BE2C (cell line): ENCODE measurements around the gene ETV1.

Source experiments
- DNase-seq: peaks from one replicate; pipeline ENCODE4 v3.0.0-alpha.2; 2020
- H3K27me3 ChIP-seq: fragments of 250-450 bp; sonication (Bioruptor Pico); 2 replicates; pipeline ENCODE4 v1.5.1; 2020; ENCODE audit warnings: mild to moderate bottlenecking
- H3K36me3 ChIP-seq: fragments of 250-450 bp; sonication (Bioruptor Pico); 2 replicates; pipeline ENCODE4 v1.5.1; 2020; ENCODE audit warnings: mild to moderate bottlenecking
- H3K4me1 ChIP-seq: fragments of 250-450 bp; sonication (Bioruptor Pico); 2 replicates; pipeline ENCODE4 v1.5.1; 2020
- H3K4me3 ChIP-seq: 2 replicates; pipeline ENCODE4 v1.5.1; 2011; ENCODE audit warnings: low read depth, low read length
- H3K9me3 ChIP-seq: fragments of 250-450 bp; sonication (Bioruptor Pico); 2 replicates; pipeline ENCODE4 v1.5.1; 2020
- CTCF ChIP-seq: IDR thresholded peaks from 2 replicates; pipeline ENCODE4 v1.5.1; 2012; ENCODE audit warnings: mild to moderate bottlenecking, low read depth, low read length

ETV1 gene

GRCh38 chr7:13871008-13871407, 118.5 kb downstream of the ETV1 start:
- H3K4me3 ChIP-seq = no peak overlapping the region
- no peak for DNase-seq
- TF ChIP-seq CTCF = no peak
- H3K27me3 ChIP-seq = no peaks in the 10 kb centered on the region
- H3K9me3 ChIP-seq = no peaks in the 10 kb centered on the region
- no peaks in the 10 kb centered on the region for H3K36me3 ChIP-seq
- no peaks in the 10 kb centered on the region for H3K4me1 ChIP-seq

GRCh38 chr7:13860734-13861133, 128.7 kb downstream of the ETV1 start:
- no peaks in the 10 kb centered on the region for H3K4me1 ChIP-seq
- no peak for TF ChIP-seq CTCF
- H3K9me3 ChIP-seq = no peaks in the 10 kb centered on the region
- H3K27me3 ChIP-seq = no peaks in the 10 kb centered on the region
- H3K4me3 ChIP-seq = no peak overlapping the region
- no peaks in the 10 kb centered on the region for H3K36me3 ChIP-seq
- no peak for DNase-seq

GRCh38 chr7:13856012-13856411, 133.5 kb downstream of the ETV1 start:
- H3K4me1 ChIP-seq = peaks cover 11% of the 10 kb centered on the region
- DNase-seq = no peak
- H3K9me3 ChIP-seq = no peaks in the 10 kb centered on the region
- H3K27me3 ChIP-seq = no peaks in the 10 kb centered on the region
- H3K36me3 ChIP-seq = no peaks in the 10 kb centered on the region
- H3K4me3 ChIP-seq = no peak overlapping the region
- no peak for TF ChIP-seq CTCF

- H3K4me1 ChIP-seq = peaks cover 28% of the 10 kb centered on the region
- TF ChIP-seq CTCF = no peak
- H3K27me3 ChIP-seq = no peaks in the 10 kb centered on the region
- DNase-seq = no peak
- no peaks in the 10 kb centered on the region for H3K36me3 ChIP-seq
- no peaks in the 10 kb centered on the region for H3K9me3 ChIP-seq
- no peak overlapping the region for H3K4me3 ChIP-seq
Measured at GRCh38 chr7:13852281-13852968, 137.0 kb downstream of the ETV1 start.

- TF ChIP-seq CTCF = no peak
Measured at GRCh38 chr7:13851736-13852135, 137.7 kb downstream of the ETV1 start.

GRCh38 chr7:13850185-13850752, 139.2 kb downstream of the ETV1 start:
- H3K36me3 ChIP-seq = no peaks in the 10 kb centered on the region
- H3K27me3 ChIP-seq = no peaks in the 10 kb centered on the region
- TF ChIP-seq CTCF = no peak
- DNase-seq = peak; percentile 49
- H3K4me1 ChIP-seq = peaks cover 28% of the 10 kb centered on the region
- no peak overlapping the region for H3K4me3 ChIP-seq
- no peaks in the 10 kb centered on the region for H3K9me3 ChIP-seq

More at GRCh38 chr7:13851736-13852135, 137.7 kb downstream of the ETV1 start:
- peak; percentile 34 for DNase-seq
- H3K27me3 ChIP-seq = no peaks in the 10 kb centered on the region
- no peaks in the 10 kb centered on the region for H3K36me3 ChIP-seq
- 0 out of 2 replicates have a peak overlapping the region, but pooled peaks have one; percentile 5 for H3K4me3 ChIP-seq
- peaks cover 28% of the 10 kb centered on the region for H3K4me1 ChIP-seq
- H3K9me3 ChIP-seq = no peaks in the 10 kb centered on the region
